Choroid plexus epithelial cell (primary cell): ENCODE results near the gene DNAH2.
A peak's percentile ranks its signal among the peaks of the same experiment; 100 is the strongest.

ENCODE experiments used
- DNase-seq: peaks from one replicate; pipeline ENCODE4 v3.0.0-alpha.2; 2010; ENCODE audit warnings: low read depth
- H3K4me3 ChIP-seq: 2 replicates; pipeline ENCODE4 v1.5.1; 2011; ENCODE audit warnings: low read depth, mild to moderate bottlenecking, control low read depth, low read length, moderate library complexity
- TF ChIP-seq, protein P1 (sequence below): conservative IDR thresholded peaks from 2 replicates; pipeline ENCODE4 v1.5.1; 2011; ENCODE audit warnings: low read depth, mild to moderate bottlenecking, control low read depth, inconsistent platforms, low read length, moderate library complexity

DNAH2 gene

GRCh38 chr17:7854851-7855659 is 137.5 kb downstream of the DNAH2 start, which contains the start of gene TMEM88:
TMEM88 (plus strand) TSS chr17:7855066; CDS start chr17:7855075, 9 bp downstream.
- DNase-seq: peak; percentile 16
- peak within 1 kb of the TSS; percentile 72 for H3K4me3 ChIP-seq
- TF ChIP-seq, protein P1, sequence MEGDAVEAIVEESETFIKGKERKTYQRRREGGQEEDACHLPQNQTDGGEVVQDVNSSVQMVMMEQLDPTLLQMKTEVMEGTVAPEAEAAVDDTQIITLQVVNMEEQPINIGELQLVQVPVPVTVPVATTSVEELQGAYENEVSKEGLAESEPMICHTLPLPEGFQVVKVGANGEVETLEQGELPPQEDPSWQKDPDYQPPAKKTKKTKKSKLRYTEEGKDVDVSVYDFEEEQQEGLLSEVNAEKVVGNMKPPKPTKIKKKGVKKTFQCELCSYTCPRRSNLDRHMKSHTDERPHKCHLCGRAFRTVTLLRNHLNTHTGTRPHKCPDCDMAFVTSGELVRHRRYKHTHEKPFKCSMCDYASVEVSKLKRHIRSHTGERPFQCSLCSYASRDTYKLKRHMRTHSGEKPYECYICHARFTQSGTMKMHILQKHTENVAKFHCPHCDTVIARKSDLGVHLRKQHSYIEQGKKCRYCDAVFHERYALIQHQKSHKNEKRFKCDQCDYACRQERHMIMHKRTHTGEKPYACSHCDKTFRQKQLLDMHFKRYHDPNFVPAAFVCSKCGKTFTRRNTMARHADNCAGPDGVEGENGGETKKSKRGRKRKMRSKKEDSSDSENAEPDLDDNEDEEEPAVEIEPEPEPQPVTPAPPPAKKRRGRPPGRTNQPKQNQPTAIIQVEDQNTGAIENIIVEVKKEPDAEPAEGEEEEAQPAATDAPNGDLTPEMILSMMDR: no peak

DNA sequence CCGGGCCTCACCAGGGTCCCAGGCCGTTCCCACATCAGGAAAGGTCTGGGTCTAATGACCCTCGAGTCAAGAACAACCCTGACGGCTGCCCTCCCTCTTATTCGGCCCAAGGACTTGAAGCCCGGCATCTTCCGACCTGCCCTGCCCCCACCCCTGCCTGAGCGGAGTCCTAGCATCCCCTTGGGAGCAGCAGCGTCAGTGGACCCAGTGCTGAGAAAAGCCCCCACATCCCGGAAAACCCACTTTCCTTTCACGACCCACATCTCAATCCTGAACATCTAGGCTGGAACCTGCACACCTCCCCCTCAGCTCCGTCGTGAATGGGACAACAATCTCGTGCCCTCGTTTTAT is 138.1 kb downstream of the DNAH2 start:
- H3K4me3 ChIP-seq: peak overlapping the region; percentile 72
- DNase-seq: peak; percentile 12

GRCh38 chr17:7856011-7856810 is 138.7 kb downstream of the DNAH2 start:
- TF ChIP-seq, protein P1: no peak
- peak; percentile 59 for DNase-seq

More for the DNA sequence above, 138.1 kb downstream of the DNAH2 start:
- TF ChIP-seq, protein P1: no peak

DNA sequence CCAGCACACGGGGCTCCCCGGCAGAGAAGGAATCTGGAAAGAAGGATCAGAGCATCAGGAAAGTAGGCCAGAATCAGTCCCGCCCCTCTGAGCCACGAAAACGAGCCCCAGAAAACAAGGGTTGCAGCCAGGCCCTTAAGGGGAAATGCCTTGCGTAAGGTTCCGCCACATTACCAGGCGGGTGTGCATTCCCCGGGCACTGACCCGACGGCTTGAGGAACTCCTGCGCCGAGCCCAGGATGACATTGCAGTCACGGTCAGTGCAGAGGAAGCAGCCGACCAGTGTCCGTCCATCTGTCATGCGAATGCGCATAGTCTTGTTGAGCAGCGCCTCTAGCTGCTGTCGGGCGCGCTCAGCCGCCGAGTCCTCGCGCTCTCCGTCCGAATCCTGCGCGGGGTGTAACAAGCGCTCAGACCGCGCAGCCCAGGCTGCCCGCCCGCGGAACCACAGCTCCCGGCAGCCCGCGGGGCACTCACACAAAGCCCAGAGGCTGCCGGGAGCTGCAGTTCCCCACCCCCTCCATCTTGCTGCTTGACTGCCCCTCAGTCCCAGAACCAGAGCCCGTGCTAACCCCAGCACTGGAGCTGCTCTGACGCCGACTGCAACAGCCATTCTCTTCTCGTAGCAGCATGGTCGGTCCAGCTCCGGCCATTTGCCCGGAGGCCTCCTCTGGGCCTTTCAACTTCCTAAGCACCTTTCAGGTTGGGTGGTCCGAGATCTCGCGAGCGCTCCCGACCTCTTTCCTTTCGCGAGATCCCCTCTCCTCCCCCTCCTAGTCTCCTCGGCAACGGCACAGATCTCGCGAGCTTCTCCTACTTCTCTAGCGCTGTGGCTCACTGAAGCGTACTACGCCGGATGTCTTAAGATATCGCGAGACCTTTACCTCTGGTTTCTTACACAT is 139.5 kb downstream of the DNAH2 start, which contains the start of gene NAA38:
TSS of gene NAA38 (minus strand) at position 749 of the 902 bp plus-strand sequence. CDS start at position 653, 96 bp downstream.
- peak; percentile 100 for DNase-seq
- H3K4me3 ChIP-seq: peak within 1 kb of the TSS; percentile 72
- TF ChIP-seq, protein P1: peak; percentile 65

More at GRCh38 chr17:7856011-7856810, 138.7 kb downstream of the DNAH2 start:
- H3K4me3 ChIP-seq: peak overlapping the region; percentile 72

GRCh38 chr17:7857713-7858521 is 140.4 kb downstream of the DNAH2 start, which contains the start of gene CYB5D1:
CYB5D1 (plus strand) TSS chr17:7858003; CDS start chr17:7858135, 132 bp downstream.
- TF ChIP-seq, protein P1: no peak
- peak within 1 kb of the TSS; percentile 72 for H3K4me3 ChIP-seq
- peak; percentile 95 for DNase-seq

GRCh38 chr17:7858522-7858810 is 140.9 kb downstream of the DNAH2 start:
- peak overlapping the region; percentile 72 for H3K4me3 ChIP-seq
- TF ChIP-seq, protein P1: peak; percentile 55
- DNase-seq: peak; percentile 50
